GM21423 (cell line): ENCODE data around the gene CCDC141.

ENCODE experiments used
- ATAC-seq: cut with Tn5 transposase; IDR thresholded peaks from one replicate; pipeline ENCODE4 v1.9.1; 2021; ENCODE audit warnings: mild to moderate bottlenecking, moderate library complexity; ENCODE audit not compliant: unreplicated experiment

The CCDC141 gene

DNA sequence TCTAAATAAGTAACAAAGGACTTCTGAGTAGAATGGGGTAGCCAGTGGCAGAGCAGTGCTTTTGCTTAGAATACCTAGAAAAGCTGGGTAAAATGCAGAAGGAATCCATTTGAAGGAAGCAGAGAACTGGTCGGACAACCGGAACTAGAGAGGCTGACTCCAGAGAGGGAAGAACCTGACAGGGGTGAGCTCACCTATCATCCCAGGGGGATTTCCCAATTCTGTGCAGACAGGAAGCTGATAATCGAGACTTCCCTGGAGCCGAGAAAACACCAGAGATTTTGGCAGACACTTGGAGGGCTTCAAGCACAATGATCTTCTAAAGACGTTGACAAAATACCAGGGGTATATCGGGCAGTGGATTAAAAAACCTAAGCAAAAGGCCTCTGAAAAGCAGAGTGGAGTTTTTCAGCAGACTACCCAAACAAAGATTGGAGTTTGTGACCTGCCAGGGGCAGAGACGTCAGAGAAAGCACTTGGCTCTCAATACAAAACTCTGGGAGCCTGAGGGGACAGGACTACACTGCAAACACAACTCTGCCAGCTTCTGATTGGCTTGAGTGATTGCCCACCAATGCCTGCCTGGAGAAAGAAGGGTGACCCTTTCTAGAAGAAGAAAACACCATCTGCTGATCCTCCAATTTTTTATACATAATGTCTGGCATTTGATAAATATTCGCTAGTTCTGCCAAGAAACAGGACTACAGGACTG, 175.3 kb downstream of the CCDC141 start:
- no peak for ATAC-seq

DNA sequence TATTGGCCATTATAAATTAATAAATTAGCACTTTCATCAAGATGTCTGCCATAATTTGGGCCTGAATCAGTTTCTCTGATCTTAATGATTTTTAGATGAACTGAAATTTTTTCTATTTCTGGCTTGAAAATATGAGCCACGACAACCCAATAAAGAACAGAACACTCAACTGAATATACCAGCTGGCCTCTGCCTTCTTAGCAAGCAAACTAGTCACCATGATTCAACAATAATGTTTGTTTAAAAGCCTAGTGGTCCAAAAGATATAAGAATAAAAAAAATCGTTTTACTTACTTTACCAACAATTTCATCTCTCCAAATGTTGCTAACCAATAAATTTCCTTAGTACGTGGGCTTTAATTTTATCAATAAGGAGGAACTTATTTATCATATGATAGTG, 176.0 kb downstream of the CCDC141 start:
- ATAC-seq, result no peak

DNA sequence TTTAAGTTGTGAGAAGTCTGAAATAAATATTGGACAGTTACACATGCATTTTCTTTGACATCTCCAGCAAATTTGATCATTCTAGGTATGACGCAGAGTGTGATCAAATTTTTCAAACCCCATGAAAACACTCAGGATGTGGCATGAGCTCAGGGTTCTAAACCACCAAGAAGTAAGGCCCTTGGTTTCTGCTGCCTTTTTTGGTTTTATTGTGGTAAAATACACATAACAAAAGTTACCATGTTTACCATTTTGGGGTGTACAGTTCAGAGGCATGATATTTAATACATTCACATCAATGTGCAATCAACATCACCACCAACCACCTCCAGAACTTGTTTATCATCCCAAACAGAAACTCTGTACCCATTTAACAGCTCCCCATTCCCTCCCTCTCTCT, 178.4 kb downstream of the CCDC141 start:
- no peak for ATAC-seq

DNA sequence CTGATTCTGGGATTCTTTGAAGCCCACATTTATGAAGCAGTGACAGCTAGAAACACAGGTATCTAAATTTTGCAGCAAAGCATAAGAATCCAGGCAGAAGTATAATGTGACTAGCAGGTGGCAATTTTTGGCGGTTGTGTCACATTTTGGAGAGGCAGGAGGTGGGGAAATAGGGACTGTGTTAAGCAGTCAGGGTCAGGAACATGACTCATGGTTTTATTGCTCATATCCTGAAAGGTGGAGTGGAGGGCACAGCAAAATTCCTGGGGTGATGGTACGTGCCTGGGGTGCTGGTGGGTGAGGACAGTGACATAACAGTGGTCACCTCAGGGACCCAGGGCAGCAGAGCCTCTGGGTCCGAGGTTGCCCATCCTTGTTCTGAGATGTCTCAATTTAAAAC, 179.2 kb downstream of the CCDC141 start:
- ATAC-seq, result no peak

DNA sequence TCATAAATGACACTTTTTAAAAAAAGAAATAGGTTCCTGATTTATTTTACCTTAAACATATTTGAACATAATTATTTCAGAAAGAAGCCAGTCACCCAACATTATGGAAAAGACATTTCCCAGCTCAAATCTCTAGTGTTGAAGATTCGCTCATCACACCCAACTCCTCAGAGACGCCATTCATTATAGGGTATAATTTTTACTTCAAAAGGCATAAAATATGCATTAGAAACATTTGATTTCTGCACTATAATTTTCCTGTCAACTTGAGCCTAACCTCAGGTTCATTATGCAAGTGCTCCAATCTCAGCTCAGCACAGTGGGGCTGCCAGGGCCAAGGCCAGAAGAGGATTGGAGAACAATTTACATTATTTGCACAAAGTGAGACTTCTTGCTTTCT, 183.9 kb downstream of the CCDC141 start:
- no peak for ATAC-seq

DNA sequence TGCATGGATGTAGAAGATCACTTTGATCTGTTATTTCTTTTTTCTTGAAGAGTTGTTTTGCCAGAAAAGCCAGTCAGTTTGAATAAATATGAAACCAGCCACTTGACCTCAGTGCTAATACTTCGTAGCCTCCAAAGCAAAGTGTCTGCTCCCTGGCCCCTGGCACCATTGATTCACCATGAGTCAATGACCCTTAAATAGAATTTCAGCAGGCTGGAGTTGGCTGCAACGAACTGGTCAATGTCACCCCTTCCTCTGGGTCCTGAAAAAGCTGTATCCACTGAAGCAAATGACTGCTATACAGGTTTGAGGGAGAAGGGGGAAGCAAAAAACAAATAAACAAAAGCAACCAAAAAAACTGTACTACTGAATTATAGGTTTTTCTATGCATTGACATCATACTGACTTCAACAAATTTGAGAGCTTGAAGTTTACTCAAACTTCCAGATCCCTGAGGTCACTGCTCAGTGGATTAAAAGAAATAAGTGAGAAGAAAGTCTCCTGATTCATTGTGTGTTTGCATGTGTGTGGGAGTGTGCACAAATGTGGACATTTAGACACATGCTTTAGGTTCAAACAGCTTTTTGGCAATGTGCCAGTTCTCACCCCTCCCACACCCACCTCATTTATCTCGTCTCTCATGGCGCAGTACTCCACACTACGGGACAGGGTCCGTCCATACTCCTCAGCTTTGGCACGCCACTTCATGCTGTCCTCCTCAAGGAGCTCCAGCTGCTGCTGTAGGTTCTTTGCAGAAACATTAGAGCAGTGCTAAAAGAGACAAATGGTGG, 184.6 kb downstream of the CCDC141 start:
- no peak for ATAC-seq

DNA sequence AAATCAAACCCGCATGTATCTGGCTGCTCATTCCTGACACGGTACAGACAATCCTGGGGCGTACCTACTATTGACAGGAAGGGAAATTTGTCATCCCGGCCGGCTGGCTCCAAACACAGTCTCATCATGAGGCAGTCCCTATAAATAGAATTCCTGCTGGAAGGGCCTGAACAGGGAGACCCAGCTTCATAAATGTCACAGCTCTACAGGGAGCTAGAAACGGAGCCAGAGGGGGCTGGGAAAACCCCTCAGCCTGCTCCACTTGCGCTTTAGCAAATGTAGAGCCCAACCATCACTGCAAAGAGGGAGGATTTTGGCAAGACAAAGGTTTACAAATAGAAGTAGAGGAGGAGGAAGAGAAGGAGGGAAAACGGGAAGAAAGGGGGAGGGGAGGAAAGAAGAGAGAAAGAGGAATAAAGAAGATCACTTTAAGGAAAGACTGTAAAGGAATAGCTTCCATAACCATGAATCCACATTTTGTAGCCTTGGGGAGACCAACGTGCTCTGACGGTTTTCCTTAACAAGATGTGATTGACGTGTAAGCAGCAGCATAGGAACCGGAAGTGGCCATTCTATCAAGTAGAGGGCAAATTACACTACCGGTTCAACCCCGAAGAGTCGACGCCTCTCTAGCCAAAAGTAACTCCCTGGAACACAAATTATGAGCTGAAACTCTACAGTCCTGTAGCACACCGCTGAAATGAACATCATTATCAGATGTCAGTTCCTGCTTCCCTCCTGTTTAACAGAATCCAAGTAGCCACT, 185.9 kb downstream of the CCDC141 start:
- ATAC-seq, result no peak

DNA sequence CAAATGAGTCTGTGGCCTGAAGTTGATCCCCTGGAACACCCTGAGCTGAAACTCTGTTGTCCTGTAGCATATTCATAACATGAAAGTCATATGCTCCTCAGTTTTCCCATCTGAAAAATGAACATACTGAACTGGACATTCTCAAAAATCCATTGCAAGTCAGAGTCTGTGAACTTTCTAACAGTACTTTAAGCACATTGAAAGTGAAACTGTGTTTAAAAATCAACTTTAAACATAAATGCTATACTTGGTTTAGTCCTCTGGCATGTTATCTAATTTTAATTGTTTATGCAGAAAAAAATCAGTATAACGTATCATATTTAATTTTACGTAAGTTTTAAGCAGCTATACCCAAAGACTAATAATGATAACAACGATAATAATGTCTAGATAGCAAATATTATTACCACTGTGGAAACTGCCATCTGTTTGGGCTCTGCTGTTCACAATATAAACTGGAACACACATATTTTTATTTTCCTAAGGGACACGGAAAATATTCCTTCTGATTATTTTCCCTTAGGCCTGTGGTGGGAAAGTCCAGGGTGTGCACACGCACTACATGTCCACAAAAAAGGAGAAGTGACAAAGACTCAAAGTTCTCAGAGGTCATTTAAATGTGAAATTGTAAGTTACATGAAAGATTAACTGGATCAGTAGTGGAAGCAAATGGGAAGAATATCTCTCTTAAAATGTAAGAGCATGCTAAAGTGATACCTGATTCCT, 186.6 kb downstream of the CCDC141 start:
- no peak for ATAC-seq

DNA sequence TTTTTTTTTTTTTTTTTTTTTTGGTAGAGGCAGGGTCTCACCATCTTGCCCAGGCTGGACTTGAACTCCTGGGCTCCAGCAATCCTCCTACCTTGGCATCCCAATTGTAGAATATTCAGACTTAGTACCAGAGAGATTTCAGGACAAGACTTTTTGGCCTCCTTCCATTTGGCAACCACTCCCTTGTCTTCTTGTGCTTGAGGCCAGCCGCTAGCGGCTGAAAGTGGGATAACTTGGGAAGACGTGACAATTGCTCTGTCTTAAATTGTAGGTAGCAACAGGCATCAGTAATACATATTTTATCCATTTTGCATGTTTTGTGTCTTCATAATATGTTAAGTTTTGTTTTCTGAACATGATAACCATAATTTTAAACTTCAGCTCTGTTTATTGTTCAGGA, 189.4 kb downstream of the CCDC141 start:
- no peak for ATAC-seq

DNA sequence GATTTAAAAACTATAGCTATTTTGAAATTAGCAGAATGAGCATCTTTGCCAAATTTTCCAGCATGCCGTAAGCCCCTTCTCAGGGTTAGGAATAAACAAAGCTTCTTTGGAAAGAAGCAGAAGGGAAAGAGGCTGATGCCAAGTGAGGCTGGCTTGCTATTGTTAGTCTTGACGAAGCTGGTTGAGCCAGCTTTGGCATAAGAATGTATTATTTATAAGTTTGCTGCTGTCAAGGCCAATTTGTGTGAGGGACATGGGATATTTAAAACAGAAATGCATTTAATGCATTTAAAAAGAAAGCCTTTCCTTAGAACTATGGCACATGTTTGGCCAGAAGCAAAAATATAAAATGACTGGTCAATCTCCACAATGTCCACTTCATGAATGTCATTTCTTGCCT, 190.2 kb downstream of the CCDC141 start:
- no peak for ATAC-seq

DNA sequence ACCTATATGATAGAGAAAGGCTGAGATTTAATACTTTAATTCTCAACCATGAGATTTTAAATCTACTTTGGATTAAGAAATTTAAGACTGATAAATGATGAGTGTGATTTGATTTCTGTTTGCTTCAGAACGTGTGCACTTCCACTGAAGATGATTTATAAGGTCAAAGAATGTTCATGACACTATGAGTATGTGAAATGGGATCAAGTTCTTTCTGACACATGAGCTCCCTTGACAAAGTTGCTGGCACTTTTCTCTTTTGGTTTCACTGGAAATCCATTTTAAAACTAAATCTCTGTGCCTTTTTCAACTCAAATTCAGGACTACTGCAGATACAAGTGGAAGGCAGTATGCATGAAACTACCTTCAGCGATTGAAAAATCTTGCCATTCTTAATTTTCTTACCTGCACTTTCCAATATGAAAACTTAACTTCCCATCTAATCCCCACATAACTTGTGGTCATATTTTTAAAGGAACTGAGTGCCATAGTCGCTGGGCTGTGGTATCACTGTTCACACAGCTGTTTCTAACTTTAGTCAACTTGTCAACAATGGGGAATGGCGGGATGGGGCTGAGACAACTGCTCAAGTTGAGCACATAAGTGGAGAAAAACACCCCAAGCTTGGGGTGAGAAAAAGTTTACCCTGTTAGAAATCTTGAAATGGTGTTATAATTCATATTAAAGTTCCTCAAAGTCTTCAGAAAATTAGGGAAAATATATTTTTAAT, 190.9 kb downstream of the CCDC141 start:
- no peak for ATAC-seq

DNA sequence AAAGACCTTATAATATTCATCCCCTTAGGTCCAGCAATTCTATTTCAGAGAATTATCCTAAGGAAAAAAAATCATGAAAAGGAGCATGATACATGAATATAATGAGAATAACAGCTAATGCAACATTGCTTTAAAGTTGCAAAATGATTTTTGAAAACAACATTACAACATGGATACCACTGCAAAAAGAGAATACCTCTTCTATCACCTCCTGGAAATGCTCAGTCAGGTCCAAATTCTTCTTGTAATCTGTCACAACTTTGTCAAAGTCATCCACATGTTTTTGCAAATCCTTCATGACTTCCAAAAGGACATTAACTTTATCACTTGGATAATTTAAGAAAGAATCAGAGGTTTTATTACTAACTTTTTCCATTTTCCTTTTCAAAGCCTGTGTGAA, 194.8 kb downstream of the CCDC141 start:
- ATAC-seq, result no peak

DNA sequence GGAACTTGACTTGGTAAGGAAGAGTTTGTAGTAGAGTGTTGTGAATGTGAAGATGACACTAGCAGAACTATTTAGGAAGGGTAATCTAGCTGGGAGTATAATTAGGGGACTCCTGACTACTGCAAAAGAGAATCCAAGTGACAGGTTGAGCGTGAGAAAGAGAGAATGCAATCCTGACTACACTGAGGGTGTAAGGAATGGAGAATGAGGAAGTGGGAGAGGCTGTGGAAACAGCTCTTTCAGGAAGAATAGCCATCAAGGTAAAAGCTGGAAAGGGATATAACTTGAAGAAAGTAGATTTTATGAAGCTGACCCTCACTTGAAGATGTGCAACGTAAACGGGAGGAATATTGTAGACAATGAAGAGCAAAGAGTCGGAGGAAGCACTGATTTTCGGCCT, 201.6 kb downstream of the CCDC141 start:
- ATAC-seq, result no peak

DNA sequence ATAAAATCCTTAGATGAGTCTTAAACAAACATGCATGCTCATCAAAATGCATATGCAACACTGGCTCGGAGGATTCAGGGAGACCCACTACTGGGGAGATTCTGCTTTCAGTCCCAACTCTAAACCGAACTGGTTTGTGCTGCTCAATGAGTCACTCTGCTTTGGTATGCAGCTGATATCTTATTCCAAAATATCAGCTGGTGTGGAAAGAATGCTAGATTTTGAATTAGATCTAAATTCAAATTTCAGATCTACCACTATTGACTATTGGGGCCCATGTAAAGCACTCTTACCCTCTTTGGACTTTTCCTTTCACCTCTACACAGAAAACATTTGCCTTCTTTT, 203.5 kb downstream of the CCDC141 start:
- ATAC-seq, result no peak

DNA sequence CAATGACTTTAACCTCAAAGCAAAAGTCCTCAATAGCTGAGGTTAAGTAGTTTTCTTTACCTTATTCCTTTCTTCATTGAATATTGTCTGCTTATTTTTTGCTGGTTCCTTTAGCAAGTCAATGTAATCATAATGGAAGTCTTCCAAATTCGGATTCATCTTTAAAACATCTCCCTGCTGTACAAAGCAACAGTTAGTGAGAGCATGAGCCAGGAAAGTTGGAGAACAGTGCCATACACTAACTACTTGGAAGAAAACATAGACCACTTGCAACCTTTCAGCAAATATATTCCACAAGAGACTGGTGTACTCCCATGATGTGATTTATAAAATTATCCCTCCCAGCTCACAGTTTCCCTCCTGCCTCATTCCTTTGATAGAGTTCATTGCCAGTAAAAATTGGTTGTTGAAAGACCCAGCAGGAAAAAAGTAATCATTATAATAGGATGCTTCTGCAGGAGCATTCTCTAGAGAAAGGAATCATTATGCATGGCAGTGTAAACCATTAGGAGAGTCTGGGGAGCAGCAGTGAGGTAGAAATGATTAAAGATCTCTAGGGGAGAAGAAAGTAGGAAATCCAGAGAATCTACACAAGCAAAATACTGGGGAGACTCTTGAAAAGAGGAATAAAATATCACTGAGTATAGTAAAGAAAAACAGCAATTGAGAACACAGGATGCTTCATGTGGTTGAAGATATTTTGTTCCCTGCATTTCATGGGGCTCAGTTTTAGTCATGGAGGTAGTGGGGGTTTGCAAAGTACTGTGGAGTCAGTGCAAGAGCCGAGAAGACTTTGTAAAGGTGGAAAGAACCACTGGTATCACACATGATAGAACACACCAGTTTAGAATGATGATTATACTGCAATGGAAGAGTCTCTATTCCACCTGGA, 204.1 kb downstream of the CCDC141 start:
- ATAC-seq, result no peak

DNA sequence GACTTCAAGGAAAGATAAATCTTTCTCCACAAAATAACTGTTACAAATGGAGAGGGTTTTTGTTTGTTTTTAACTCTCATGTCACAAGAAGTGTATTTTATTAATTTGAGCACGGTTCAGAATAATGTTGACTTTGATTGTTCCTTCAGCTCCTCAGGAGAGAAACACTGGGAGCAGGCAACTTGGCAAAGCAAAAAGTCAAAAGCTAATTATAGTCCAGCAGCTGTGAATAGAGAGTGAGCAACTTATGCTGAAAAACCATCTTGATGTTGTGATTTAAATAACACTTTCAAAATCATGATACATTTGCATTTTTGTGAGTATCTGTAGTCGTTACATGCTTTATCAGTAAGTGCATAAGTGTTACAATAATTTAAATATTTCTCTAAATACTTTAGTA, 205.2 kb downstream of the CCDC141 start:
- no peak for ATAC-seq

DNA sequence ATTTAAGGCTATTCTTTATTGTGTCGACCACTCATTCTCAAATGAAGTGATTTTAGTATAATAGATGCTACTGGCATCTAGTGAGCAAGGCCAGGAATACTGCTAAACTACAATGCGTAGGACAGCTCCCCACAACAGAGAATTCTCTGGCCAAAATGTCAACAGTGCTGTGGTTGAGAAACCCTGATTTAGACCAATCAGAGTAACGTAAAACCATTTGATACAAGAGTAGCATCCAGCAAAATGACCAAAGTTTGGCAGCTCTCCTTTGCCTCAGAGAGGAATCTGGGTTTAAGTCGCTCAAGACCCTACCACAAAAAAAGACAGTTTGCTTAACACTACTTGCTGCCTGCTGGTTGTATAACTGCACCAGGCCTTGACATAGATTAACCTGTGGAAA, 205.7 kb downstream of the CCDC141 start:
- ATAC-seq, result no peak

DNA sequence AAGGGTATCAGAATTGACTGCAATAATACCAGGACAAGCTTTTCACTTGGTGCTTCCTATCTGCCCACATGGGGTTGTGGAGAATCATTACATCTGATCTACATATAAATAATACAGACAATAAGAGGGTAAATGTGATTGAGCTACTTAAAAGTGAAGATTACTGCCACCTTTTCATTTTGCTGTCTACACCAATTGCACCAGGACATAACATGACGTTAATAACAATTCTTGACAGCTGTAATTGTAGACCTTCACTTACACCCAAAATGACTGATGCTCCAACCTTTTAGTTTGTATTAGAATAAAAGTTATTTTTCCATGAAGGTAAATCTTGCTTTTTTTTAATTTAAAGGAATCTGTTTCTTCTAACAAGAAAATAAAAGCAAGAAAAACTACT, 206.2 kb downstream of the CCDC141 start:
- no peak for ATAC-seq

DNA sequence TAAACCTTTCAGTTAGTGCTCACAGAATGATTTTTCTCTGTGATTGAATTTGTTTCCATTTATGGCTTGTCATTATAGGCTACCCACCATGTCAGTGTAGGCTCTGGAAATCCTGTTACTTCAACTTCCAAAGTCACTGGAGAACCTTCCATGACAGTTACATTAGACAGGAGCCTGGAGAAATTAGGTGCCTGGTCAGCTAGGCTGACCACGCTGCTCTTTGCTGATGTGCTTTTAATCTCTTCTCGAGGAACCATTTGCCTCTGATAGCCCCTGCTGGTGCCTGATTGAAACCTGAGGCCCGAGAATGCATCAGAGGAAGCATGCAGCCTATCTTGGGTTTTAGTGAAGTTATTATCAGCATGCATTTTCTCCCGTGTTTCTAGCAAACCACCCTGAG, 213.1 kb downstream of the CCDC141 start:
- ATAC-seq, result no peak

DNA sequence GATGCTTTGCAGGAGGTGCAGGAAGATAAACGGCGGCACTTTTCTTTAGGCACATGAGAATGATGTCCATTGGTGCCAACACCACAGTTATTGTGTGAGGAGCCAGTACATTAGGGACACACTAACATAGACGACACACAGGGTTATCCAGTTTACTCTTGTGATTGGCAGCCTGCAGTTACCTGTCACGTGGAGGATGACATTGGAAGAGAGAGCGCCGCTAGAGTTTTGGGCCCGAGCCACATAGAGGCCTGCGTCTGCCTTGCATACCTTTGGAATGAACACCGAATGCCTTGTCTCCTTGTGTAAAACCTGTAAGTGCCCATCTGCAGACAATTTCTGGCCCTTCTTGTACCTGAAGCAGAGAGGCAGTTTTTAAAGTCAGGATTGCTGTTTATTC, 215.9 kb downstream of the CCDC141 start:
- no peak for ATAC-seq
